ENCODE data around the gene RBL2.

- TF ChIP-seq, protein P1, sequence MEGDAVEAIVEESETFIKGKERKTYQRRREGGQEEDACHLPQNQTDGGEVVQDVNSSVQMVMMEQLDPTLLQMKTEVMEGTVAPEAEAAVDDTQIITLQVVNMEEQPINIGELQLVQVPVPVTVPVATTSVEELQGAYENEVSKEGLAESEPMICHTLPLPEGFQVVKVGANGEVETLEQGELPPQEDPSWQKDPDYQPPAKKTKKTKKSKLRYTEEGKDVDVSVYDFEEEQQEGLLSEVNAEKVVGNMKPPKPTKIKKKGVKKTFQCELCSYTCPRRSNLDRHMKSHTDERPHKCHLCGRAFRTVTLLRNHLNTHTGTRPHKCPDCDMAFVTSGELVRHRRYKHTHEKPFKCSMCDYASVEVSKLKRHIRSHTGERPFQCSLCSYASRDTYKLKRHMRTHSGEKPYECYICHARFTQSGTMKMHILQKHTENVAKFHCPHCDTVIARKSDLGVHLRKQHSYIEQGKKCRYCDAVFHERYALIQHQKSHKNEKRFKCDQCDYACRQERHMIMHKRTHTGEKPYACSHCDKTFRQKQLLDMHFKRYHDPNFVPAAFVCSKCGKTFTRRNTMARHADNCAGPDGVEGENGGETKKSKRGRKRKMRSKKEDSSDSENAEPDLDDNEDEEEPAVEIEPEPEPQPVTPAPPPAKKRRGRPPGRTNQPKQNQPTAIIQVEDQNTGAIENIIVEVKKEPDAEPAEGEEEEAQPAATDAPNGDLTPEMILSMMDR (IDR thresholded peaks at IDR 0.05; ENCODE audit: extremely low read depth in 1 of 2, insufficient read depth in 1 of 2, low read depth in 1 of 2, low read length in 2 of 2), result no peak
- TF ChIP-seq MYC (IDR thresholded peaks at IDR 0.05; ENCODE audit: low read depth, low read length) (no peak), POLR2A (IDR thresholded peaks at IDR 0.05; ENCODE audit: low read depth, low read length) (no peak), EZH2 (IDR thresholded peaks at IDR 0.05; ENCODE audit: borderline replicate concordance, low read depth, low read length, severe bottlenecking) (no peak)
Observed at GRCh38 chr16:53492503-53492902, 58.2 kb downstream of the RBL2 start.

All from endothelial cell of umbilical vein (primary cell).